OCI-LY1 (cell line): ENCODE results near the gene PHLDB3.

Source experiments
- CTCF ChIP-seq: fragments of 200-600 bp; sonication (generic), shearing (Covaris generic); IDR thresholded peaks from 2 replicates; pipeline ENCODE4 v1.5.1; 2017; ENCODE audit warnings: mild to moderate bottlenecking, antibody characterized with exemption, low read length, moderate library complexity, mixed read lengths
- EZH2 ChIP-seq: fragments of 200-600 bp; sonication (generic), shearing (Covaris generic); IDR thresholded peaks from 2 replicates; pipeline ENCODE4 v1.8.0; 2017; ENCODE audit warnings: borderline replicate concordance, mixed run types, mild to moderate bottlenecking, antibody characterized with exemption, low read length, moderate library complexity, mixed read lengths

GRCh38 chr19:43462383-43462782 is 42.2 kb downstream of the PHLDB3 start:
- TF ChIP-seq EZH2 = no peak
- no peak for TF ChIP-seq CTCF
